Neutrophil (primary cell): ENCODE measurements around the gene LAMTOR4.

Source experiments
- H3K27ac ChIP-seq: fragments of 200-600 bp; sonication (generic); 2 replicates; pipeline ENCODE4 v1.5.1; 2016; ENCODE audit warnings: mild to moderate bottlenecking, moderate library complexity
- H3K27me3 ChIP-seq: fragments of 200-600 bp; sonication (generic); 2 replicates; pipeline ENCODE4 v1.6.0; 2016; ENCODE audit warnings: mild to moderate bottlenecking
- H3K36me3 ChIP-seq: fragments of 200-600 bp; sonication (generic); 2 replicates; pipeline ENCODE4 v1.5.1; 2017
- H3K4me1 ChIP-seq, 2 experiments: fragments of 200-600 bp in 1 of 2; sonication (generic) in 1 of 2; 1 replicate in 1 of 2; 2 replicates in 1 of 2; pipeline versions ENCODE4 v1.5.1 to v1.6.1; 2013 to 2016; ENCODE audit warnings: low read depth in 1 of 2, low read length in 1 of 2, mild to moderate bottlenecking in 1 of 2, moderate library complexity in 1 of 2; ENCODE audit not compliant: control insufficient read depth in 1 of 2, insufficient read depth in 1 of 2
- H3K4me3 ChIP-seq, 2 experiments: fragments of 200-600 bp in 1 of 2; sonication (generic) in 1 of 2; 1 replicate in 1 of 2; 2 replicates in 1 of 2; pipeline ENCODE4 v1.5.1; 2013 to 2016; ENCODE audit warnings: low read depth in 1 of 2, low read length in 1 of 2, mild to moderate bottlenecking in 1 of 2, moderate library complexity in 1 of 2
- H3K9me3 ChIP-seq: fragments of 200-600 bp; sonication (generic); 2 replicates; pipeline ENCODE4 v1.5.1; 2016
- CTCF ChIP-seq: fragments of 200-600 bp; sonication (generic); IDR thresholded peaks from 2 replicates; pipeline ENCODE4 v1.5.1; 2016; ENCODE audit warnings: antibody characterized with exemption

The LAMTOR4 gene

GRCh38 chr7:100152404-100152803 lies 3.7 kb downstream of the LAMTOR4 start:
- Histone ChIP-seq H3K36me3 (peaks cover 63% of the 10 kb centered on the region), H3K27ac (peak overlapping the region; percentile 86), H3K4me3 (peak overlapping the region; percentile 50 to 99), H3K27me3 (no peaks in the 10 kb centered on the region), H3K9me3 (no peaks in the 10 kb centered on the region), H3K4me1 (peaks cover 89 to 94% of the 10 kb centered on the region in 2 experiments)
- peak; percentile 53 for TF ChIP-seq CTCF

- no peak for TF ChIP-seq CTCF
- Histone ChIP-seq H3K4me3 (peak overlapping the region; percentile 50 to 99), H3K9me3 (no peaks in the 10 kb centered on the region), H3K27ac (peak overlapping the region; percentile 86), H3K27me3 (no peaks in the 10 kb centered on the region), H3K4me1 (peaks cover 88 to 92% of the 10 kb centered on the region in 2 experiments), H3K36me3 (peaks cover 68% of the 10 kb centered on the region)
Measured at GRCh38 chr7:100152937-100153666, 4.4 kb downstream of the LAMTOR4 start.

- H3K27me3 ChIP-seq: no peaks in the 10 kb centered on the region
- peak overlapping the region; percentile 86 for H3K27ac ChIP-seq
- H3K36me3 ChIP-seq: peaks cover 68% of the 10 kb centered on the region
- H3K4me1 ChIP-seq: peaks cover 89 to 91% of the 10 kb centered on the region in 2 experiments
- TF ChIP-seq CTCF: no peak
- no peaks in the 10 kb centered on the region for H3K9me3 ChIP-seq
- H3K4me3 ChIP-seq: peak overlapping the region; percentile 50 to 99
Measured at GRCh38 chr7:100153708-100154535, 5.2 kb downstream of the LAMTOR4 start.

GRCh38 chr7:100154651-100155491 lies 6.2 kb downstream of the LAMTOR4 start:
- no peak for TF ChIP-seq CTCF
- Histone ChIP-seq H3K4me1 (peaks cover 88 to 92% of the 10 kb centered on the region in 2 experiments), H3K36me3 (peaks cover 68% of the 10 kb centered on the region)

More at GRCh38 chr7:100154651-100155491, 6.2 kb downstream of the LAMTOR4 start:
- H3K27me3 ChIP-seq: no peaks in the 10 kb centered on the region
- peak overlapping the region; percentile 86 for H3K27ac ChIP-seq
- H3K9me3 ChIP-seq: no peaks in the 10 kb centered on the region
- H3K4me3 ChIP-seq: peak overlapping the region in 1 of 2 experiments; percentile 99
